HG03558 (cell line): ENCODE results near the gene ITPKC.
"Not testable (repeated sequence)": the region's sequence is repeated elsewhere in the genome, so short reads cannot be mapped to it uniquely, and the experiment has no call there.

Experiments used
- ATAC-seq: cut with Tn5 transposase; IDR thresholded peaks from one replicate; pipeline ENCODE4 v1.9.1; 2021; ENCODE audit warnings: moderate number of reproducible peaks; ENCODE audit not compliant: unreplicated experiment; ENCODE audit errors: extremely low read depth

ITPKC gene

DNA sequence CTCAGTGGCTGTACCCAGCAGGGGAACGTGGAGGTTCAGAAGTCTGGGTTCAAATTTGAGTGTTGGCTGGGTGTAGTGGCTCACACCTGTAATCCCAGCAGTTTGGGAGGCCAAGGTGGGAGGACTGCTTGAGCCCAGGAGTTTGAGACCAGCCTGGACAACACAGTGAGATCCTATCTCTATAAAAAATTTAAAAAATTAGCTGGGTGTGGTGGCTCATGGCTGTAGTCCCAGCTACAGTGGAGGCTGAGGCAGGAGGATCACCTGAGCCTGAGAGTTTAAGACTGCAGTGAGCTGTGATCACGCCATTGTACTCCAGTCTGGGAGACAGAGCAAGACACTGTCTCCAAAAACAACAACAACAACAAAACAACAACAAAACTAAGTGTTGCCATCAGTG lies 67.2 kb downstream of the ITPKC start:
- ATAC-seq: not testable (repeated sequence)

GRCh38 chr19:40785526-40785925 lies 68.6 kb downstream of the ITPKC start:
- ATAC-seq: no peak

- no peak for ATAC-seq
These were observed 69.4 kb downstream of the ITPKC start for GRCh38 chr19:40786060-40787037.
